H9 (cell line): Measurements from ENCODE around the gene MCAM. TPM values are rescaled to one million over a fixed set of nuclear protein-coding genes. Genes with fewer than 3 reads are reported as not detected.

Experiments
- DNase-seq: peaks from one replicate; pipeline ENCODE4 v3.0.0-alpha.2; 2017
- H2AFZ ChIP-seq: one replicate; pipeline ENCODE4 v1.6.1; 2013; ENCODE audit warnings: mild to moderate bottlenecking, low read length, control low read depth, moderate library complexity
- H2AK5ac ChIP-seq: 2 replicates; pipeline ENCODE4 v1.6.1; 2013; ENCODE audit warnings: low read length, control low read depth, mixed read lengths; ENCODE audit not compliant: insufficient read length
- H2BK120ac ChIP-seq: one replicate; pipeline ENCODE4 v1.6.1; 2013; ENCODE audit warnings: low read depth, mild to moderate bottlenecking, low read length, control low read depth, inconsistent platforms; ENCODE audit not compliant: poor library complexity, severe bottlenecking
- H2BK12ac ChIP-seq: 2 replicates; pipeline ENCODE4 v1.6.1; 2013; ENCODE audit warnings: low read length, control low read depth, mixed read lengths, low read depth; ENCODE audit not compliant: insufficient read length
- H2BK15ac ChIP-seq: 2 replicates; pipeline ENCODE4 v1.6.1; 2013; ENCODE audit warnings: low read depth, low read length, control low read depth
- H2BK20ac ChIP-seq: one replicate; pipeline ENCODE4 v1.6.1; 2013; ENCODE audit warnings: low read depth, mild to moderate bottlenecking, low read length, control low read depth, inconsistent platforms; ENCODE audit not compliant: poor library complexity, severe bottlenecking
- H2BK5ac ChIP-seq: 2 replicates; pipeline ENCODE4 v1.6.1; 2013; ENCODE audit warnings: low read length, control low read depth, mixed read lengths; ENCODE audit not compliant: insufficient read length
- H3K14ac ChIP-seq: 2 replicates; pipeline ENCODE4 v1.6.1; 2013; ENCODE audit warnings: low read length, control low read depth; ENCODE audit not compliant: insufficient read depth
- H3K18ac ChIP-seq: 2 replicates; pipeline ENCODE4 v1.6.1; 2013; ENCODE audit warnings: low read depth, mild to moderate bottlenecking, mixed read lengths, low read length, control low read depth; ENCODE audit not compliant: insufficient read length
- H3K23ac ChIP-seq: 2 replicates; pipeline ENCODE4 v1.6.1; 2013; ENCODE audit warnings: low read length, control low read depth, mixed read lengths, low read depth; ENCODE audit not compliant: insufficient read length
- H3K23me2 ChIP-seq: 2 replicates; pipeline ENCODE4 v1.6.1; 2013; ENCODE audit warnings: low read depth, mild to moderate bottlenecking, mixed read lengths, low read length, control low read depth; ENCODE audit not compliant: insufficient read length, poor library complexity, severe bottlenecking
- H3K27ac ChIP-seq: 2 replicates; pipeline ENCODE4 v1.5.1; 2013; ENCODE audit warnings: low read length, control low read depth, mixed read lengths, low read depth; ENCODE audit not compliant: insufficient read length
- H3K27me3 ChIP-seq: 2 replicates; pipeline ENCODE4 v1.6.1; 2013; ENCODE audit warnings: low read length, control low read depth, inconsistent platforms; ENCODE audit not compliant: insufficient read depth
- H3K4ac ChIP-seq: 2 replicates; pipeline ENCODE4 v1.6.1; 2013; ENCODE audit warnings: low read depth, mild to moderate bottlenecking, control low read depth, inconsistent platforms, low read length, moderate library complexity
- H3K4me1 ChIP-seq: 2 replicates; pipeline ENCODE4 v1.6.1; 2013; ENCODE audit warnings: low read length, control low read depth, inconsistent platforms; ENCODE audit not compliant: insufficient read depth
- H3K4me2 ChIP-seq: 2 replicates; pipeline ENCODE4 v1.6.1; 2013; ENCODE audit warnings: low read length, control low read depth, mixed read lengths; ENCODE audit not compliant: insufficient read length, insufficient read depth
- H3K56ac ChIP-seq: 2 replicates; pipeline ENCODE4 v1.6.1; 2013; ENCODE audit warnings: low read depth, mild to moderate bottlenecking, mixed read lengths, low read length, control low read depth; ENCODE audit not compliant: insufficient read length
- H3K79me1 ChIP-seq: 2 replicates; pipeline ENCODE4 v1.6.1; 2013; ENCODE audit warnings: low read depth, mild to moderate bottlenecking, moderate library complexity, low read length, control low read depth, inconsistent platforms; ENCODE audit not compliant: insufficient read depth, poor library complexity, severe bottlenecking
- H3K79me2 ChIP-seq: 2 replicates; pipeline ENCODE4 v1.6.1; 2013; ENCODE audit warnings: low read length, control low read depth, inconsistent platforms; ENCODE audit not compliant: insufficient read depth
- H3K9ac ChIP-seq: 2 replicates; pipeline ENCODE4 v1.6.1; 2013; ENCODE audit warnings: low read length, control low read depth, mixed read lengths; ENCODE audit not compliant: insufficient read length; ENCODE audit errors: extremely low read depth
- H3K9me3 ChIP-seq: one replicate; pipeline ENCODE4 v1.6.1; 2013; ENCODE audit warnings: low read depth, low read length, inconsistent platforms; ENCODE audit not compliant: control insufficient read depth
- H3T11ph ChIP-seq: one replicate; pipeline ENCODE4 v1.6.1; 2013; ENCODE audit warnings: mild to moderate bottlenecking, low read length, control low read depth, inconsistent platforms
- H4K20me1 ChIP-seq: one replicate; pipeline ENCODE4 v1.6.1; 2013; ENCODE audit not compliant: control insufficient read depth, insufficient read length, insufficient read depth
- H4K5ac ChIP-seq: 2 replicates; pipeline ENCODE4 v1.6.1; 2013; ENCODE audit warnings: low read depth, mild to moderate bottlenecking, mixed read lengths, low read length, control low read depth; ENCODE audit not compliant: insufficient read length
- H4K8ac ChIP-seq: replicated peaks from 2 replicates; pipeline ENCODE4 v1.6.1; 2013; ENCODE audit warnings: low read length, control low read depth, mixed read lengths, low read depth; ENCODE audit not compliant: insufficient read length
- H4K91ac ChIP-seq: 2 replicates; pipeline ENCODE4 v1.6.1; 2013; ENCODE audit warnings: low read depth, mild to moderate bottlenecking, moderate library complexity, mixed read lengths, low read length, control low read depth; ENCODE audit not compliant: insufficient read length
- H3K27ac Mint-ChIP-seq, 3 experiments: 2 replicates in 2 of 3; 3 replicates in 1 of 3; pipeline ENCODE4 v1.8.0; 2020 to 2021; ENCODE audit warnings: mixed read lengths in 3 of 3, mild to moderate bottlenecking in 1 of 3, moderate library complexity in 1 of 3
- H3K27me3 Mint-ChIP-seq: 2 replicates; pipeline ENCODE4 v1.8.0; 2021; ENCODE audit warnings: low read depth, mild to moderate bottlenecking, moderate library complexity, mixed read lengths
- H3K36me3 Mint-ChIP-seq, 3 experiments: 2 replicates in 2 of 3; 3 replicates in 1 of 3; pipeline ENCODE4 v1.8.0; 2020 to 2021; ENCODE audit warnings: low read depth in 3 of 3, mixed read lengths in 3 of 3; ENCODE audit not compliant: insufficient read depth in 1 of 3
- H3K4me1 Mint-ChIP-seq, 2 experiments: 2 replicates each; pipeline ENCODE4 v1.8.0; 2020; ENCODE audit warnings: mixed read lengths in 2 of 2
- H3K4me3 Mint-ChIP-seq, 2 experiments: 2 replicates in 1 of 2; 3 replicates in 1 of 2; pipeline ENCODE4 v1.8.0; 2020 to 2021; ENCODE audit warnings: mild to moderate bottlenecking in 2 of 2, mixed read lengths in 2 of 2, moderate library complexity in 1 of 2
- H3K9me3 Mint-ChIP-seq, 2 experiments: 2 replicates in 1 of 2; 3 replicates in 1 of 2; pipeline ENCODE4 v1.8.0; 2020; ENCODE audit warnings: mild to moderate bottlenecking in 2 of 2, mixed read lengths in 2 of 2, moderate library complexity in 1 of 2
- WGBS: extraction: QIAGEN DNeasy Blood & Tissue Kit; methylation state at CpG from one replicate; pipeline ENCODE4 v1.1.7; 2013; ENCODE audit warnings: missing lambda C conversion rate, low lambda C conversion rate, mixed read lengths; ENCODE audit not compliant: insufficient read length; ENCODE audit errors: extremely low coverage; 5-methylcytosine and 5-hydroxymethylcytosine counted together
- total RNA-seq: library from RNA; stranded (reverse); gene quantifications from 2 replicates; pipeline ENCODE4 v1.2.1, GENCODE V29; 2021
- TF ChIP-seq, protein P1 (sequence below): fragments of 200-600 bp; sonication (generic); conservative IDR thresholded peaks from 3 replicates; pipeline ENCODE4 v1.8.0; 2021; ENCODE audit warnings: antibody characterized with exemption, mild to moderate bottlenecking

MCAM gene
- total RNA-seq, 1 experiment from 2014 or later: 21.5 TPM

GRCh38 chr11:119363081-119363850 is 46.3 kb upstream of the MCAM start:
- no peak overlapping the region for H4K8ac ChIP-seq
- H3T11ph ChIP-seq: no peak overlapping the region
- no peak overlapping the region for H2BK120ac ChIP-seq
- peaks cover 23% of the 10 kb centered on the region; the same call in 1 of the 2 replicates for H3K27me3 ChIP-seq
- H4K5ac ChIP-seq: no peak overlapping the region
- peak overlapping the region; percentile 60 for H3K4me2 ChIP-seq
- TF ChIP-seq, protein P1, sequence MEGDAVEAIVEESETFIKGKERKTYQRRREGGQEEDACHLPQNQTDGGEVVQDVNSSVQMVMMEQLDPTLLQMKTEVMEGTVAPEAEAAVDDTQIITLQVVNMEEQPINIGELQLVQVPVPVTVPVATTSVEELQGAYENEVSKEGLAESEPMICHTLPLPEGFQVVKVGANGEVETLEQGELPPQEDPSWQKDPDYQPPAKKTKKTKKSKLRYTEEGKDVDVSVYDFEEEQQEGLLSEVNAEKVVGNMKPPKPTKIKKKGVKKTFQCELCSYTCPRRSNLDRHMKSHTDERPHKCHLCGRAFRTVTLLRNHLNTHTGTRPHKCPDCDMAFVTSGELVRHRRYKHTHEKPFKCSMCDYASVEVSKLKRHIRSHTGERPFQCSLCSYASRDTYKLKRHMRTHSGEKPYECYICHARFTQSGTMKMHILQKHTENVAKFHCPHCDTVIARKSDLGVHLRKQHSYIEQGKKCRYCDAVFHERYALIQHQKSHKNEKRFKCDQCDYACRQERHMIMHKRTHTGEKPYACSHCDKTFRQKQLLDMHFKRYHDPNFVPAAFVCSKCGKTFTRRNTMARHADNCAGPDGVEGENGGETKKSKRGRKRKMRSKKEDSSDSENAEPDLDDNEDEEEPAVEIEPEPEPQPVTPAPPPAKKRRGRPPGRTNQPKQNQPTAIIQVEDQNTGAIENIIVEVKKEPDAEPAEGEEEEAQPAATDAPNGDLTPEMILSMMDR: no peak
- WGBS: no CpG with 5 or more reads among the region's 44 CpGs
- H3K4me3 Mint-ChIP-seq: peak overlapping the region; percentile 48 to 71
- no peak overlapping the region for H2BK20ac ChIP-seq
- H4K20me1 ChIP-seq: peaks cover 4% of the 10 kb centered on the region
- no peak overlapping the region for H2BK15ac ChIP-seq
- no peak overlapping the region for H2AK5ac ChIP-seq
- no peak overlapping the region for H3K27ac ChIP-seq
- no peak overlapping the region for H3K23ac ChIP-seq
- peaks cover 5 to 22% (median 17%) of the 10 kb centered on the region in 3 experiments for H3K36me3 Mint-ChIP-seq
- no peak overlapping the region for H2AFZ ChIP-seq
- peaks cover 42 to 43% of the 10 kb centered on the region in 2 experiments for H3K4me1 Mint-ChIP-seq
- H4K91ac ChIP-seq: no peak overlapping the region
- H3K9me3 Mint-ChIP-seq: peaks cover 2 to 5% of the 10 kb centered on the region in 2 experiments; a peak in 2 of 5 replicates
- DNase-seq: no peak
- H3K27me3 Mint-ChIP-seq: peaks cover 67% of the 10 kb centered on the region
- no peak overlapping the region for H2BK5ac ChIP-seq
- H3K4ac ChIP-seq: no peak overlapping the region
- H3K79me1 ChIP-seq: no peaks in the 10 kb centered on the region
- no peaks in the 10 kb centered on the region for H3K9me3 ChIP-seq
- no peak overlapping the region for H3K14ac ChIP-seq
- no peak overlapping the region for H3K9ac ChIP-seq
- no peak overlapping the region for H3K27ac Mint-ChIP-seq
- H3K18ac ChIP-seq: no peak overlapping the region
- H3K56ac ChIP-seq: no peak overlapping the region
- no peaks in the 10 kb centered on the region for H3K79me2 ChIP-seq
- peaks cover 4% of the 10 kb centered on the region for H3K23me2 ChIP-seq
- H2BK12ac ChIP-seq: no peak overlapping the region
- H3K4me1 ChIP-seq: peaks cover 7% of the 10 kb centered on the region; the same call in 1 of the 2 replicates
